GM12864 (cell line): Measurements from ENCODE around the gene SLC26A8.

ENCODE experiments used
- DNase-seq: peaks from one replicate; pipeline ENCODE4 v3.0.0-alpha.2; 2011; ENCODE audit warnings: low read depth
- H3K4me3 ChIP-seq: 2 replicates; pipeline ENCODE4 v1.5.1; 2011; ENCODE audit warnings: mild to moderate bottlenecking, low read depth, low read length, control low read depth
- CTCF ChIP-seq: IDR thresholded peaks from 2 replicates; pipeline ENCODE4 v1.5.1; 2011; ENCODE audit warnings: low read depth, mild to moderate bottlenecking, moderate library complexity, low read length, control low read depth, inconsistent platforms; ENCODE audit errors: missing control alignments

SLC26A8 gene

GRCh38 chr6:36023996-36024795 lies at the start of gene SLC26A8:
TSS of gene SLC26A8 (minus strand) at chr6:36024641. CDS start at chr6:36019707, 4,934 bp downstream.
- no peak within 1 kb of the TSS for H3K4me3 ChIP-seq
- DNase-seq, result no peak

GRCh38 chr6:36073587-36073986 lies 49.1 kb upstream of the SLC26A8 start:
- TF ChIP-seq CTCF, result no peak
- DNase-seq, result no peak
- H3K4me3 ChIP-seq, result no peak overlapping the region

More at GRCh38 chr6:36023996-36024795, at the start of gene SLC26A8:
- no peak for TF ChIP-seq CTCF

- no peak overlapping the region for H3K4me3 ChIP-seq
- no peak for TF ChIP-seq CTCF
- no peak for DNase-seq
Measured at GRCh38 chr6:36072681-36073080, 48.2 kb upstream of the SLC26A8 start.

- no peak for DNase-seq
- no peak for TF ChIP-seq CTCF
- H3K4me3 ChIP-seq, result no peak overlapping the region
Measured at GRCh38 chr6:36071714-36072113, 47.3 kb upstream of the SLC26A8 start.

GRCh38 chr6:36071281-36071680 lies 46.8 kb upstream of the SLC26A8 start:
- no peak for TF ChIP-seq CTCF
- H3K4me3 ChIP-seq, result no peak overlapping the region
- DNase-seq, result no peak

GRCh38 chr6:36070252-36070651 lies 45.8 kb upstream of the SLC26A8 start:
- DNase-seq, result no peak
- no peak overlapping the region for H3K4me3 ChIP-seq
- no peak for TF ChIP-seq CTCF

GRCh38 chr6:36069573-36069972 lies 45.1 kb upstream of the SLC26A8 start:
- no peak overlapping the region for H3K4me3 ChIP-seq
- no peak for TF ChIP-seq CTCF
- DNase-seq, result no peak
